NCI-H1092 (cell line): ENCODE results near the gene FIBP.

ENCODE experiments used
- DNase-seq: peaks from one replicate; lab custom pipeline; 2025; lab: John Stamatoyannopoulos, UW

Gene FIBP

DNA sequence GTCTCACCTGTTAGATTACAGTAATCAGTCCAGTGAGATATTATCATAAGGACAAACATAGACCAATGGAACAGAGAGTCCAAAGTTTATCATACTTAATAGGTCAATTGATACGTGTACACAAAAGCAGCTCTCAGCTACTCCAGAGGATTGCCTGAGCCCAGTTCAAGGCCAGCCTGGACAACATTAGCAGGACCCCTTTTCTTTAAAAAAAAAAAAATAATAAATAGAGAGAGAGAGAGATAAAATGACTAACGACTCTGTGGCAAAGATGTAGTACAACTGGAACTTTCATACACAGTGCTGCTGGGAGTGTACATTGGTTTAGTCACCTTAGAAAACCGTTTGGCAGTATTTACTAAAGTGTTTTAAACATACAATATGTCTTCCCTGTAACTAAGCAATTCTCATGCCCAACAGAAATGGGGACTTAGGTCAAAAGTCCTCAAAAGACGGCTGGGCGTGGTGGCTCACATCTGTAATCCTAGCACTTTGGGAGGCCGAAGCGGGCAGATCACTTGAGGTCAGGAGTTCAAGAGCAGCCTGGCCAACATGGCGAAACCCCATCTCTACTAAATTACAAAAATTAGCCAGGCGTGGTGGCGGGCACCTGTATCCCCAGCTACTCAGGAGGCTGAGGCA lies 43.9 kb downstream of the FIBP start:
- DNase-seq = no peak

DNA sequence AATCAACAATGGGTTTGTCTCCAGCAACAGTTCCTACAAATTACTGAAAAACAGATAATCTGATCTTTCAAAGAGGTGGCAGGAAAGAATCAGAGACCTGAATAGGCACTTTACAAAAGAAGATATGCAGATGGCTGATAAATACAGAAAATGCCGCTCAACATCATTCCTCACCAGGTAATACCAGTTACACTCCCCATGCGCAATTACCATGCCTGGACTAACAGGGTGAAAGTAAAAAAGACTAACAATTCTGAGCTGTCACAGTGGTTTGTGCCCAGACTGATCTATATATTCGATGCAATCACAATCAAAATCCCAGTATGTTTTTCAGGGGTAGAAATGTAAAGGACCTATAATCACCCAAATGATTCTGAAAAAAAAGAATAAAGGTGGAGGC lies 44.5 kb downstream of the FIBP start:
- no peak for DNase-seq

DNA sequence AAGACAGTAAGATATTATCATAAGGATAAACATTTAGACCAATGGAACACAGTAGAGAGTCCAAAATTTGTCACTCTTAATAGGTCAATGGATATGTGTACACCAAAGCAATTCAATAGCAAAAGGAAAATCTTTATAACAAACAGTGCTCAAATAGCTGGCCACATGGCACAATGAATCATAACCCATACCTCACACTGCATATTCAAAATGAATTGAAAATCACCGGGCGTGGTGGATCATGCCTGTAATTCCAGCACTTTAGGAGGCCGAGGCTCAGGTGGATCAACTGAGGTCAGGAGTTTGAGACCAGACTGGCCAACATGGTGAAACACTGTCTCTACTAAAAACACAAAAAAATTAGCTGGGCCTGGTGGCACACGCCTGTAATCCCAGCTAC lies 46.1 kb downstream of the FIBP start:
- no peak for DNase-seq

DNA sequence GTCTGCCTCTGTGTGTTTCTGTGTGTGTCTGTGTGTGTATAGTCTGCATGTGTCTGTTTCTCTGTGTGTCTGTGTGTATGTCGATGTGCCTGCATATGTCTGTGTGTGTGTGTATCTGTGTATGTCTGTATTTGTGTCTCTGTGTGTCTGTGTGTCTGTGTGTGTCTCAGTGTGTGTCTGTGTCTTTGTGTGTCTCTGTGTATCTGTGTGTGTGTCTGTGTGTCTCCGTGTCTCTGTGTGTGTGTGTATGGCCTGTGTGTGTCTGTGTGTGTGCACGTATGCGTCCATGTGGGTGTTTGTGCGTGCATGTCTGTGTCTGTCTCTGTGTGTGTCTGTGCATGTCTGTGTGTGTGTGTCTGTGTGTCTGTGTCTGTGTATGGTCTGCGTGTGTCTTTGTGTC lies 54.1 kb downstream of the FIBP start:
- no peak for DNase-seq
